Hematopoietic multipotent progenitor cell treated with erythropoietin and hydrocortisone succinate and interleukin-3 and kit ligand, for 6 days (in vitro differentiated cells): Measurements from ENCODE around the gene UTF1.

ENCODE experiments used
- DNase-seq: peaks from one replicate; pipeline ENCODE4 v3.0.0-alpha.2; 2015

Gene UTF1

DNA sequence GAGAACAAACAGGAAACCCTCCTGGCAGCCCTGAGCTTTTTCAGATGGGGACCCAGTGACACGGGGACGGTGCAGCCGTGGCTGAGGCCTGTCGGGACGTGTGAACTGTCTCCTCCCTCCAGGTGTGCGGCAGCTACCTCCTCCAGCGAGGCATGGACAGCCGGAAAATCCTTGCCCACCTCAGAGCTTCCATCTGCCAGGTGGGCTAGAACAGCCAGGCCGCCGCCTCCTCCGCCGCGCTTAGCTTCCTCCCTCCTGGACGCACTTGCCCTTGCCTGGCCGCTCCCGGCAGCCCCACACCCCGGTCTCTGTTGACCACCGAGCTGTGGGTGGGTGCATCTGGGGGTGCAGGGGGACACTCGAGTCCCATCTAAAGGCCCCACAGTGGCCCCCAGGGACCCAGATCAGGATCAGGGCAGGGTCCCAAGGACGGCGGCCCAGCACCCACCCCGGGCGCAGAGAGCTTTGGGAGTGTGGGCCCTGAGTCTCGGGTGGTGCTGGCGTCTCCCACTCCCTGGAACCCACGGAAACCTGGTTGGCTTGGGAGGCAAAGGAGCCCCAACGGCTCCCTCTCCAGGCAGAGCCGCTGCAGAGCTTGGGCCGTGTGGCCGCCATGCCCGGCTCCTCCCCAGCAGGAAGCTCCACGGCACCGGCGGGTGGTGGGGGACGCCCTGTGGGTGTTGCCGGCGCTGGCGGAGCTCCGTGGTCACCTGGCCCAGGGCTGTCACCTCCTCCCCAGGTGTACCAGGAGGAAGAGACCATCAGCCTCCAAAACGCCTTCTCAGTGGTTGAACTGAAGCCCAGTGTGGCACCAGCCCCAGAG is 32.9 kb upstream of the UTF1 start:
- no peak for DNase-seq

DNA sequence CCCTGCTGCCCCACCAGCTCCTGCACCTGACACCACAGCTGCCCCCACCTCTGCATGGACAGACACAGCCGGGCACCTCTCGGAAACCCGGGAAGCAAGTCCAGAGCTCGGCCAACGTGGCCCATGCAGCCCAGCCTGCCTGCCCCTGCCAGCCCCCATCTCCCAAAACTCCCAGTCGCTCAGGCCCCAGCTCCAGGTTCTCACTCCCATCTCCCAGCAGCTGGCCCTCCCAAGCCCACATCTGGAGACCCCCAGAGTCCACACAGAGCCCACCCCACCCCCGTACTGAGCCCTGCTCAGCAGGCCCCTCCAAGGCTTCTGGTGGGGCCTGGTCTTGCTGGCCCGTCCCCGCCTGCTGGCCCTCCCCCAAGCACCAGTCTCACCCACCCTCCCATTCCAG is 32.2 kb upstream of the UTF1 start:
- DNase-seq: no peak

GRCh38 chr10:133198206-133198605 is 31.8 kb upstream of the UTF1 start:
- no peak for DNase-seq

GRCh38 chr10:133198621-133199487 is 31.2 kb upstream of the UTF1 start:
- no peak for DNase-seq

- DNase-seq: no peak
These were observed 30.5 kb upstream of the UTF1 start for GRCh38 chr10:133199488-133199885.

DNA sequence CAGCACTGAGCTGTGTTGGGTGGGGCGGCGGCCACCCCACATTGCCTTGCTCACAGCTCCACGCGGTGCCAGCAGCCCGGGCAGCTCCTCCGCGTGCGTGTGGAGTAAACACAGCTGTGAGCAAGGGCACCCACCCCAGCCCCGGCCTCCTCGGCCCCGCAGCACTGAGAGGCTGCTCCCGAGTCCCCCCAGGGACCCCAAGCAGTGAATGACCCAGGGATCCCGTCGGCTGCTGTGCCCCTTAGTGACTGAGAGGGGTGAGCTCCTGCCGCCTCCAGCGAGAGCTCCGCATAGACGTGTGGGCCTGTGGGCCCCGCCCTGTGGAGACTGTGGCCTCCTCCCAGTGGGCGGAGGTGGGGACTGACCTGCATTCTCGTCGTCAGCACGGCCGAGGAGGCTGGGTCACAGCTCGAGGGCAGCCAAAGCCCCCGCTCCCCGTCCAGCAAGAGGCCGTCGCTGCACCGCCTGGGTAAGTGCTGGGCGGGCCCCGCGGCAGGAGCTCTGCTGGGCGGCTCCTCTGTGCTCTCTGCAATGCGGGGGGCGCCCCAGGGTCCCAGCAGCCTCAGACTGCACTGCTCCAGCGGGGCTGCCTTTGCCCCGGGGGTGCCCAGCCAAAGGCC is 29.9 kb upstream of the UTF1 start:
- no peak for DNase-seq

GRCh38 chr10:133200621-133201031 is 29.4 kb upstream of the UTF1 start:
- DNase-seq: no peak

- no peak for DNase-seq
These were observed 28.7 kb upstream of the UTF1 start for GRCh38 chr10:133201151-133201947.

DNA sequence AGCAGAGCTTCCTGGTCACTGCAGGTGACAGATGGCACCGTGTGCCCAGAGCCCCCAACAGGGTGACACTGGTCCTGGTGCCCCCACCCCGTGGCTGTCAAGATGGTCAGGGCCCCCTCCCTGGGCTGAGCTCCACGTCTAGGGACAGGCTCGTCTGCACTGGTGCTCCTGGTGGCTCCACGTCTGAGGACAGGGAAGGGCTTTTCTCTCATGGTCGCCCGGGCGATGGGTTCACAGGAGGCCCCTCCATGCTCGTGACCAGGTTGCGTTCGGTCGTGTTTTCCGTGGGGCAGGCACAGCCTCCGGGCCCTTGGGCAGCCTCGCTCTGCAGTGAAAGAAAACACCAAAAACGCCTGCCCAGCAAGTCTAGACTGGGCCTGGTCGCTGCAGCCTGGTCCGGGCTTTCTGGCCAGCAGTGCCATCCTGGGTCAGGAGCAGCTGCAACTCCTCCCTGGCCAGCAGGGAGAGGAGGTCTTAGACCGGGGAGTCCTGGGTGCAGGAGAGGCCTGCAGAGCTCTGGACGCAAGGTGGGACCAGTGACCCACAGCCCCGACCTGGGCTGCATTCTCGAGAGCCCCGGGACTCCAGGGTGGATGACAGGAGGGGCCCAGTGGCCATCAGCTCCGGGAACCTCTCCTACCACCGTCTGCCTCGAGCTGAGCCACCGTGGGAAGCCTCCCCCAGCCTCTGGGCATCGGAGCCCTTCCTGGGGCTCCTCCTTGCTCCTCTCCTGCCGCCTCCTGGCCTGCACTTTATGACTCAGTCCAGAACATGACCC is 27.9 kb upstream of the UTF1 start:
- no peak for DNase-seq

DNA sequence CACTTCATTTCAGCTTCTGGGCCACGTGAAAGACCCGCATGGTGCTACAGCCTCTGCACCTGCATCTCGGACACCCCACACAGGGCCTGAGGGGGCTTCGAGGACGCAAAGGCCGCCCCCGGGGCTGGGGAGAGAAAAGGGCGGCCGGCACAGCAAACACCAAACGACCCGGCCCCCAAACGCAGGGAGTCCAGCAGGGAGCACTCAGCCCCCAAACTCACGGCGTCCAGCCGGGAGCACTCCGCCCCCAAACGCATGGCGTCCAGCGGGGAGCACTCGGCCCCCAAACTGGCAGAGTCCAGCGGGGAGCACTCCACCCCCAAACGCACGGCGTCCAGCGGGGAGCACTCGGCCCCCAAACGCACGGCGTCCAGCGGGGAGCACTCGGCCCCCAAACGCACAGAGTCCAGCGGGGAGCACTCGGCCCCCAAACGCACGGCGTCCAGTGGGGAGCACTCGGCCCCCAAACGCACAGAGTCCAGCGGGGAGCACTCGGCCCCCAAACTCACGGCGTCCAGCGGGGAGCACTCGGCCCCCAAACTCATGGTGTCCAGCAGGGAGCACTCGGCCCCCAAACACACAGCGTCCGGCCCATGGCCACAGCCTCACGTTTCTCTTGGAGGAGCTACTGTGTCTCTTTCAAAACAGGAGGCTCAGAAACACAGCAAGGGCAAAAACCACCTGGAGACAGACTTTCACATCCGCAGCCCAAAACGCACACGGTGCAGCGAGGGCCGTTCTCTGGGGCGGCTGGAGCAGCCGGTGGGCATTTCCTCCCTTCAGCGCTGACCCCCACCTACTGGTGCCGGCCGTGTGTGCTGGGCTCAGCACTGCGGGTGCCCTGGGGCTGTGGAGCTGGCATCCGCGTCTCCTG is 27.0 kb upstream of the UTF1 start:
- no peak for DNase-seq

- DNase-seq: no peak
These were observed 26.3 kb upstream of the UTF1 start for GRCh38 chr10:133203652-133204195.

- no peak for DNase-seq
These were observed 25.6 kb upstream of the UTF1 start for GRCh38 chr10:133204226-133205015.

GRCh38 chr10:133205146-133205545 is 24.9 kb upstream of the UTF1 start:
- no peak for DNase-seq

DNA sequence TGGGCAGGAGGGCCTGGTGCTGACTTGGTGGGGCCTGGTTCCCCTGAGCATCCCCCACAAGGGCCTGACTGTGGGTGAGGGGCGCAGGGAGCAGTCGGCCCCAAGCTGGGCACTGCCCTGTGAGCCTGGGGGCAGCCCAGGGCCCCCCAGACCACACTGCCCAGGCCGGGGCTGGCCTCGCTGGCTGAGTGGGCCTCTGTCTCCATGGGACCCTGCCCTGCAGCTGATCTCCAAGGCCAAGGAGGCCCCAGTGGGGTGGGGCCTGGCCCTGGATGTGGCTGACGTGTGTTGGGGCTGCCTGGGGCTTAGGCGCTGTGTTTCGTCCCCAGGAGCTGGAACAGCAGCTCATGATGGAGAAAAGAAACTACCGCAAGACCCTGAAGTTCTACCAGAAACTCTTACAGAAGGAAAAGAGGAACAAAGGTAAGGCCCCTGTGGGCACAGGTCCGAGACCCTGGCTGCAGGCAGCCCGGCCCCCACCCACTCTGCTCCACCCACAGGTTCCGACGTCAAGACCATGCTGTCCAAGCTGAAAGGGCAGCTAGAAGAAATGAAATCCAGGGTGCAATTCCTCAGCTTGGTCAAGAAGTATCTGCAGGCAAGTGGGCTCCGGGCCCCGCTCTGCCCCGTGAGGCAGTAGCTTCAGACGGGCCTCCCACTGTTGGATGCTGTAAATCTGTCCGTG is 23.5 kb upstream of the UTF1 start:
- no peak for DNase-seq

DNA sequence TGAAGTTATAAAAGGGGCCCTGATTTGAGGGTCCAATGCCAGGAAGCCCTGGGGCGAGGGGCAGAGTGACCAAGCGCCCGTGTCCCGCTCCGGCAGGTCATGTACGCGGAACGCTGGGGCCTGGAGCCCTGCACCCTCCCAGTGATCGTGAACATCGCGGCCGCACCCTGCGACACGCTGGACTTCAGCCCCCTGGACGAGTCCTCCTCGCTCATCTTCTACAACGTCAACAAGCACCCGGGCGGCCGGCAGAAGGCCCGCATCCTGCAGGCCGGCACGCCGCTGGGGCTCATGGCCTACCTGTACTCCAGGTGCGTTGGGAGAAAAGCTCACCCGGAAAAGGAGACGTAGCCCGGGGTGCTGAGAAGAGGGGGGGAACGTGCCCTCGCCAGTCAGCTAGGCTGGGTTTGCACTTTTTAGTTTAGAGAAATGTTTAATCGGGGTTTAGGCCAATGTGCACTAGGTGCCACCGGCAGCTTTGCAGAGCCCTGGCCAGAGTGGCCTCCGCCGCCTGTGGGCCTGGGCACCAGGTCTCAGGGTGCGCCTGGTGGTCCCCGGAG is 22.9 kb upstream of the UTF1 start:
- DNase-seq: no peak

DNA sequence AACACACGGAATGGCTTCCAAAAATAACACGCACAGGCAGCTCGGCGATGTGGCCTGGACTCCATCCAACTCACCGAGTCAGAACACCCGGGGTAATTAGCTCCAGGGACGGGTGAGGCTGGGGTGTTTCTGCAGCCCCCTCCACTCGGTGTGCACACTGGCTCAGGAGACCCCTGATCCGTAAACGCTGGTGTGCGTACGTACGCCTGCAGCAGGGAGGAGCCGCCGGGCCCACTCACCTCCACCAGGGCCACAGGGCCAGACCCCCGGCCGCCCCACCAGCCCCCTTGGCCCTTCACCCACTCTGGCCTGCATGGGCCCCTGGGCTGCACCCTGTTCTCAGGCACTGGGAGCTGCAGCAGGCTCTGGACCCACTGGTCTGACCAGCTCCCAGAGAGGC is 22.4 kb upstream of the UTF1 start:
- no peak for DNase-seq

DNA sequence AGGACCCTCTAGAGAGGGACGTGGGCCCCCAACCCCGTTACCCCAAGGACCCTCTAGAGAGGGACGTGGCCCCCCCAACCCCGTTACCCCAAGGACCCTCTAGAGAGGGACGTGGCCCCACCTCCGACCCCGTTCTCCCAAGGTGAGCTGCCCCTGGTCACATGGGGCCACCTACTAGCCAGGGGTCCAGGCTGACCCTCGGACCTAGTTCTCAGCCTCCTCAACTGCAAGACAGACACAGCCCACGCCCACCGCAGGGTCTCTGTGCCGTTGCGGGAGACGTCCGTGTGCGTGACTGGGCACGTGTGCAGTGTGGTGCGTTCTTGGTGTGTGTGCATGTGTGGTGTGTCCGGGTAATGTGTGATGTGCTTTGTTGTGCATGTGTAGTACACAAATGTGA is 21.6 kb upstream of the UTF1 start:
- no peak for DNase-seq

- DNase-seq: no peak
These were observed 20.9 kb upstream of the UTF1 start for GRCh38 chr10:133209117-133209516.

DNA sequence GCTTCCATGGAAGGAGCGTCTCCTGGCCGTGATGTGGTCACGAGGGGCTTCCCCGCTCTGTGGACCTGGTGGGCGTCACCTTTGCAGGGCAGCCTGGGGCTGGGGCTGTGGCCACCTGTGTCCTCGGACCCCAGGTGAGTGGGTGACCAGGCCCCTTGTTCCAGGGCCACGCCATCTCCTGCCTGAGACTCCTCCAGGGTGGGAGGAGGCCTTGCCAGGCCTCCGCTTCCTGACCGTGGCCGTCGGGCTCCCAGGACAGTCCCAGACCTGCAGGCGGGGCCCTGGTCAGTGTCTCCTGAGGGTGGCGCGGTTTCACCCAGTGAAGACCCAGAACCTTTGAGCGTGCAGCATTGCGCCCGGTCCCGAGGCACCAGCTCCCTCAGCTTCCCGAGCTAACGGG is 20.4 kb upstream of the UTF1 start:
- DNase-seq: no peak
